Mucosa of stomach (tissue), 1 donor: ENCODE results near the gene TP53BP2.
"Not testable (repeated sequence)": the region's sequence is repeated elsewhere in the genome, so short reads cannot be mapped to it uniquely, and the experiment has no call there.

ENCODE experiments used
- H3K27me3 ChIP-seq: one replicate; pipeline ENCODE4 v1.7.0; 2013; ENCODE audit warnings: mild to moderate bottlenecking, low read length; ENCODE audit not compliant: control insufficient read depth, insufficient read depth
- H3K36me3 ChIP-seq: one replicate; pipeline ENCODE4 v1.7.0; 2013; ENCODE audit warnings: low read length; ENCODE audit not compliant: control insufficient read depth, insufficient read depth
- H3K4me1 ChIP-seq: one replicate; pipeline ENCODE4 v1.7.0; 2013; ENCODE audit warnings: mild to moderate bottlenecking, low read length; ENCODE audit not compliant: control insufficient read depth, insufficient read depth
- H3K4me3 ChIP-seq: one replicate; pipeline ENCODE4 v1.7.0; 2013; ENCODE audit warnings: low read length
- H3K9ac ChIP-seq: one replicate; pipeline ENCODE4 v1.7.0; 2013; ENCODE audit warnings: mild to moderate bottlenecking, low read length, moderate library complexity
- H3K9me3 ChIP-seq: one replicate; pipeline ENCODE4 v1.7.0; 2013; ENCODE audit warnings: mild to moderate bottlenecking, low read length, moderate library complexity; ENCODE audit not compliant: control insufficient read depth
- donor health status: Pancreatic carcinoma.

The TP53BP2 gene

DNA sequence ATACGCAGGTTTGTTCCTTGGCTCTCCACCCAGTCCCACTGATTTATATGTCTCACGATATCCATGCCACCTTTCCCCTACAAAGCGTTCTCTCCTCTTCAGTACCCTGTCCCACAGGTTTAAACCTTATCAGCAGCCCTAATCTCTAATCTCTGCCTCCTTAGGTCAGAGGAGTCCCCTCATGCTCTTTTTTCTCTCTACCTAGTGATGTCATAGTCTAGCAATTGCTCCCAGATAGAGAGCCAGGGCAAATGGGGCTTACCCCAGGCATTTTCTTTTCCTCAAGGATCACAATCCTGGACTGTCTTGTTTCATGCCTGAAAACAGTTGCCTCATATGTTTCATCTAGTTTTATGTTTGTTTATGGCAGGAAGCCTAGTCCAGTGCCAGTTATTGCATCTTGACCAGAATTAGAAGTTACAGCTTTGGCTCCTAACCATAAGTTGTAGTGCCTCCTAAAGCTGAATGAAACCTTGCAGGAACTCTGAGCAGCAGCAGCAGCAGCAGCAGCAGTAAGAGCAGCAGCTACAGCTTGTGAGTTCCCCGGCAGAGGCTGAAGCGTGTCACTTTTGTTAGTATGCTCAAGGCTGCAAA lies 26.7 kb upstream of the TP53BP2 start:
- no peak overlapping the region for H3K4me3 ChIP-seq
- no peaks in the 10 kb centered on the region for H3K36me3 ChIP-seq
- no peak overlapping the region for H3K9ac ChIP-seq
- no peaks in the 10 kb centered on the region for H3K4me1 ChIP-seq
- H3K9me3 ChIP-seq, result no peaks in the 10 kb centered on the region
- H3K27me3 ChIP-seq, result no peaks in the 10 kb centered on the region

DNA sequence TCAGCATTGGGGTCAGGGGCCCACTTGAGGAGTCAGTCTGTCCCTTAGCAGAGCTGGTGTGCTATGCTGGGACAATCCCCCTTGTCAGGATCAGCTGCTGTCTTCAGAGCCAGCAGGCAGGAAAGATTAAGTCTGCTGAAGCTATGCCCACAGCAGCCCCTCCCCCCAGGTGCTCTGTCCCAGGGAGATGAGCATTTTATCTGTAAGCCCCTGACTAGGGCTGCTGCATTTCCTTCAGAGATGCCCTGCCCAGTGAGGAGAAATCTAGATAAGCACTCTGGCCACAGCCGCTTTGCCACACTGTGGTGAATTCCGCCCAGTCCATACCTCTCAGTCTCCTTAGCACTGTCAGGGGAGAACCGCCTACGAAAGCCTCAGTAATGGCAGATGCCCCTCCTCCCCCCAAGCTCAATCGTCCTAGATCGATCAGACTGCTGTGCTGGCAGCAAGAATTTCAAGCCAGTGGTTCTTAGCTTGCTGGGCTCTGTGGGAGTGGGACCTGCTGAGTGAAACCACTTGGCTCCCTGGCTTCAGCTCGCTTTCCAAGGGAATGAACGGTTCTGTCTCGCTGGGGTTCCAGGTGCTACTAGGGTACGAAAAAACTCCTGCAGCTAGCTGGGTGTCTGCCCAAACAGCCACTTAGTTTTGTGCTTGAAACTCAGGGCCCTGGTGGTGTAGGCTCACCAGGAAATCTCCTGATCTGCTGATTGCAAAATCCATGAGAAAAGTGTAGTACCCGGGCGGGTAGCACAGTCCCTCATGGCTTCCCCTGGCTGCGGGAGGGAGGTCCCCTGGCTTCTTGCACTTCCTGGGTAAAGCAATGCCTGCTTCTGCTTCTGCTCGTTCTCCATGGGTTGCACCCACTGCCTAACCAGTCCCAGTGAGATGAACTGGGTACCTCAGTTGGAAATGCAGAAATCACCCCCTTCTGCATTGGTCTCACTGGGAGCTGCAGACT lies 25.1 kb upstream of the TP53BP2 start:
- Histone ChIP-seq H3K36me3 (no peaks in the 10 kb centered on the region), H3K4me3 (no peak overlapping the region), H3K9ac (no peak overlapping the region), H3K27me3 (no peaks in the 10 kb centered on the region), H3K9me3 (no peaks in the 10 kb centered on the region), H3K4me1 (no peaks in the 10 kb centered on the region)

- not testable (repeated sequence) for H3K4me3 ChIP-seq, H3K9me3 ChIP-seq, H3K9ac ChIP-seq, H3K27me3 ChIP-seq, H3K4me1 ChIP-seq, H3K36me3 ChIP-seq
Observed at GRCh38 chr1:223864599-223865368, 19.0 kb upstream of the TP53BP2 start.

GRCh38 chr1:223864084-223864483 lies 18.3 kb upstream of the TP53BP2 start:
- Histone ChIP-seq H3K9me3 (no peaks in the 10 kb centered on the region), H3K9ac (no peak overlapping the region), H3K27me3 (no peaks in the 10 kb centered on the region), H3K36me3 (no peaks in the 10 kb centered on the region), H3K4me1 (no peaks in the 10 kb centered on the region), H3K4me3 (no peak overlapping the region)

DNA sequence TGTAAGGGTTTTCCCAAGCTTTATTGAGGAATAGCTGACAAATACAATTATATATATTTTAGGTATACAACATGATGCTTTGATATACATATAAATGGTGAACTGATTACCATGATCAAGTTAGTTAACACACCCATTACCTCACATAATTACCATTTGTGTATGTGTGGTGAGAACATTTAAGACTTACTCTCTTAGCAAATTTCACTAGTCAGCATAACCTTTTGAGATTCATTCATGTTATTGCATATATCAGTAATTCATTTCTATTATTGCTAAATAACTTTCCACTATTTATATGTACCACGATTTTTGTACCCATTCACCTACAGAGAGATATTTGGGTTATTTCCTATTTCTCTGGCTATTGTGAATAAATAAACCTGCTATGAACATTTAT lies 16.2 kb upstream of the TP53BP2 start:
- no peaks in the 10 kb centered on the region for H3K4me1 ChIP-seq
- no peaks in the 10 kb centered on the region for H3K9me3 ChIP-seq
- no peaks in the 10 kb centered on the region for H3K27me3 ChIP-seq
- H3K36me3 ChIP-seq, result no peaks in the 10 kb centered on the region
- H3K9ac ChIP-seq, result no peak overlapping the region
- H3K4me3 ChIP-seq, result no peak overlapping the region

DNA sequence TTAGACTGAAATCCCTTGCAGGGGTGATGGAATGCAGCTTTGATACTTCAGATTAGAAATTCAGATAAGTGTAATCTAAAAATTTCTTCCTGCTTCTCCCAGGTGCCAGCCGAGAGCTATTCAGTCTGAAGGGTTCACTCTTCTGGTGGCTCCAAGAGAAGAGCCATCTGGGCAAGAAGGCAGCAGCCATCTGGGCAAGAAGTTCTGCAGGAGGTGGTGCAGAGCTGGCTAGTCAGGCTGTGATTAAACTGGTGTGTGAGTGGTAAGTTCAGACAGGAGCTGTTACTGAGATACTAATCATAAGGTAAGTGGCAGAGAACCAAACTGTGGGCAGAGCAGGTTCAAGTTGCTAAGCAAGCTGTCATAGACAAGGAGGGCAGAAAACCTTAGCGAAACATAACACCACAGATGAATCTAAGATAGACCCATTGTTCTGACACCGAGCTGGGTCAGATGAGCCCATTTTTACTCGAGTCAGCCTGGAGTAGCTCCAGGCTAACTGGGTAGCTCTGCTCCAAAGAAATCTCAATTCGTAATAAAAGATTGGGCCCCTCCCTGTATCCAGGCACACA lies 14.4 kb upstream of the TP53BP2 start:
- H3K36me3 ChIP-seq, result no peaks in the 10 kb centered on the region
- H3K27me3 ChIP-seq, result no peaks in the 10 kb centered on the region
- no peaks in the 10 kb centered on the region for H3K9me3 ChIP-seq
- H3K9ac ChIP-seq, result no peak overlapping the region
- no peaks in the 10 kb centered on the region for H3K4me1 ChIP-seq
- no peak overlapping the region for H3K4me3 ChIP-seq

DNA sequence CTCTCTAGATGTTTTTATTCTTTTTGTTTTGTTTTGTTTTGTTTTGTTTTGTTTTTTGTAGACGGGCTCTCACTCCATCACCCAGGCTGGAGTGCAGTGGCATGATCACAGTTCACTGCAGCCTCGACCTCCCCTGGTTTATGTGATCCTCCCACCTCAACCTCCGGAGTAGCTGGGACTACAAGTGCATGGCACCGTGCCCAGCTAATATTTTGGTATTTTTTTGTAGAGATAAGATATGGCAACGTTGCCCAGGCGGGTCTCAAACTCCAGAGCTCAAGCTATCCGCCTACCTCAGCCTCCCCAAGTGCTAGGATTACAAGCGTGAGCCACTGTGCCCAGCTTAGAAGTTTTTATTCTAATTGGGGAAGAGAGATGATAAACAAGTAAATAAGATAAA lies 13.3 kb upstream of the TP53BP2 start:
- Histone ChIP-seq H3K27me3 (no peaks in the 10 kb centered on the region), H3K9me3 (no peaks in the 10 kb centered on the region), H3K4me1 (no peaks in the 10 kb centered on the region), H3K36me3 (no peaks in the 10 kb centered on the region), H3K9ac (no peak overlapping the region), H3K4me3 (no peak overlapping the region)

- Histone ChIP-seq H3K9me3 (no peaks in the 10 kb centered on the region), H3K4me1 (no peaks in the 10 kb centered on the region), H3K9ac (no peak overlapping the region), H3K4me3 (no peak overlapping the region), H3K36me3 (no peaks in the 10 kb centered on the region), H3K27me3 (no peaks in the 10 kb centered on the region)
Observed at GRCh38 chr1:223856386-223856785, 10.6 kb upstream of the TP53BP2 start.

DNA sequence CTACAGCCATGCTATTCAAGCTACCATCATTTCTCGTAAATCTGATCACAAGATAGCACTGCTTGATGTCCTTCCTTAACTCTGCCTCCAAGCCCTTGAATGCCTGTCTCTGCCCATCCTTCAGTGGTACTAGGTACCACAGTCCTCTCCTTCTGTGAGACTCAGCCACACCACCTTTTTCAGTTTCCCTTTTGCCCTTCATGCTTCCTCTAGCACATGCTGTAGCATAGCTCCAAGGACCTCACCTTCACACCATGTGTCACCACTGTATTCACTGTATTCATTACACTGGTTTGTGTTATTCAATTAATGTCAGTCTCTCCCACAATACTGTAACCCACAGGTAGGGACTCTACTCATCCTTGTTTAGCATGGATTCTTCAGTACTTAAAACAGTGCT lies 8.0 kb upstream of the TP53BP2 start:
- Histone ChIP-seq H3K27me3 (no peaks in the 10 kb centered on the region), H3K4me1 (no peaks in the 10 kb centered on the region), H3K9me3 (no peaks in the 10 kb centered on the region), H3K9ac (no peak overlapping the region), H3K4me3 (no peak overlapping the region), H3K36me3 (no peaks in the 10 kb centered on the region)

DNA sequence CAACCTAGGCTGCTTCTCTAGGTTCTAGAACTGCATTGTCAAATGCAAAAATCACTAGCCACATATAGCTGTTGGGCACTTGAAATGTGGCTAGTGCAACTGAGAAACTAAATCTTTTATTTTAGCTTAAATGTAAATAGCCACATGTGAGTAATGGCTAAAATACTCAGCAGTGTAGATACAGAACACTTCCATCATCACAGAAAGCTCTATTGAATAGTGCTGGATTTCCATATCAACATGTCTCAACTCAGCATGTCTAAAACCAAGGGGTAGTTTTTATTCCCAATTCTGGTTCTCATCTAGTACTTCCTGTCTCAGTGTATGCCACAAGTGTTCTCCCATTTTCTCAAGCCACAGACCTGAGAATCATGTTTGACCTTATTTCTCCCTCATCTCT lies 7.5 kb upstream of the TP53BP2 start:
- Histone ChIP-seq H3K4me1 (no peaks in the 10 kb centered on the region), H3K27me3 (no peaks in the 10 kb centered on the region), H3K36me3 (no peaks in the 10 kb centered on the region), H3K9me3 (no peaks in the 10 kb centered on the region), H3K4me3 (no peak overlapping the region), H3K9ac (no peak overlapping the region)

- Histone ChIP-seq H3K27me3 (no peaks in the 10 kb centered on the region), H3K9me3 (no peaks in the 10 kb centered on the region), H3K4me3 (no peak overlapping the region), H3K9ac (no peak overlapping the region), H3K36me3 (no peaks in the 10 kb centered on the region), H3K4me1 (no peaks in the 10 kb centered on the region)
Observed at GRCh38 chr1:223852337-223852736, 6.6 kb upstream of the TP53BP2 start.
